Stimulated activated naive CD8-positive, alpha-beta T cell treated with anti-CD3 and anti-CD28 coated beads, Interleukin-15, Interleukin-2, amounts not matched to agents 100 U/mL and 50 U/mL, for 24 hours (primary cell): ENCODE measurements around the gene ZSCAN18.

Experiments used
- ATAC-seq: fragments of 150-1000 bp; cut with Tn5 transposase; one replicate; pipeline ENCODE4 v1.10.0; 2021
- DNase-seq: peaks from one replicate; pipeline ENCODE4 v3.0.0; 2021

ZSCAN18 gene

DNA sequence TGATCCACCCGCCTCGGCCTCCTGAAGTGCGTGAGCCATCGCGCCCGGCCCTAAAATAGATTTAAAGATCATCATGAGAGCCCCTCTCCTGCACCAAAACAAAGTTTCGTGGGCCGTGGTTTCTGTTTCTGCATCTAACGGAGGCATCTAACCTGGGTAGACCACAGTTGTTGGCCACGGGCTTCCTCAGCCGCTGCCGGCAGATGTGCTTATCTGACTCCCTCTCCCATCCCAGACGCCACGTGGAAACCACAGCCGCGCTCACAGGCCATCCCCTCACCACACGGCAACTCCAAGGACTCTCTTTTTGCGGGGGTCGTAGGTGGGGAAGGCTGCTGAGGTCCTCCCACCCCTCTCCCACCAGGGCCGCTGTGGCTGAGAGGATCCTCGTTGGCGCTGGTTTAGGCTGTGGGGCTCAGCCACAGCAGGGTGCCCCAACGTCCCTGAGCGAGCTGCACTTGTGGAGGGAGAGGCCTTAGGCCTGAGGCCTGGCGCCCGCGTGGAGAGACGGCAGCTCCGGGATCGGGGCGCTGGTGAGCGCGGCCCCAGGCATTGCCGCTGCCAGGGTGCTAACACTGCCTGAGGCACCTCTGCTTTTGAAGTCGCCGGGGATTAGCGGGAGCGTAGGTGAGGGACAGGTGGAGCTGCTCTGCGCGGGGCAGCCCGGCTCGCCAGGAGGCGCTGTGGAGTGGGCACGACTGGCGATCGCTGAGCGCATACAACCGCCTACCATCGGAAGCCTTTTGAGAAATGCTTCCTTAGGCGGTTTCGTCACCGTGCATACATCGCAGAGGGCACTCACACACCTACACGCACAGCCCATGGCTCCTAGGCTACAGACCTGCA is 55.3 kb downstream of the ZSCAN18 start:
- DNase-seq, result no peak
- ATAC-seq, result no peak

DNA sequence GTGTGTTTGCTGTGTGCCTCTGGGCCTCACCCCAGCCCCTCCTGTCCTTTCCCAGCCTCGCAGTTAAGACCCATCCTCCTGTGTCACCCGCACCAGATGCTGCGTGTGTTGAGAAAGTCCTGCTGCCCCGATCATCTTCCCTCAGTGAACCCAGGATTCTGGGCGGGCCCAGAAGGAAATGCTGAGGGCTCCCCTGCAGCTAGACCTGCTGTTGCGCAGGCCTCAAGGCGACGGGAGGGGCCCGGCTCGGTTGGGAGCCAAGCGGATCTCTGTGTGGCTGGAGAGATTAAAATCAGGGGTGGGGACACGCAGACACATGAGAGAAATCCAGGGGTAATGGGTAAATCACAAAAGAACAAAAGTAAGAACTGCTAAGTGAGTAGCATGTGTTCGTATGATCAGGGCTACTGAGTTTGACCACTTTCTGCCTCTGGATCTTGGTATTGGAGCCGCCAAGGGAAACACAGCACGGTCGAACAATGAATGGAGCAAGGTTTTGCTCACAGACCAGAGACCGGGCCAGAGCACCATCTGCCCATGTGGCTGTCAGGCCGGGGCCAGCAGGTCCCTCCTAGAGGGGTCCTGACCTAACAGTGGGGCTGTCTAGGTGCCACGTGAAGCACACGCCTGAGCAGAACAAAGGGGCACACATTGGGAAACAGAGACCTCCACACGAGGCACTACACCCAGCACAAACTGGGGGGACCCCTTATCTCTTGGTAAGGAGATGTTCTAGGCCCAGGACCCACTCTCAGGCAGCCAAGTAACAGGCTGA is 57.1 kb downstream of the ZSCAN18 start:
- DNase-seq, result no peak
- no peak for ATAC-seq

- ATAC-seq (no peak), DNase-seq (no peak)
Observed at GRCh38 chr19:58038688-58039204, 59.3 kb downstream of the ZSCAN18 start.

GRCh38 chr19:58037927-58038687 is 59.9 kb downstream of the ZSCAN18 start:
- ATAC-seq, result no peak
- DNase-seq, result no peak

DNA sequence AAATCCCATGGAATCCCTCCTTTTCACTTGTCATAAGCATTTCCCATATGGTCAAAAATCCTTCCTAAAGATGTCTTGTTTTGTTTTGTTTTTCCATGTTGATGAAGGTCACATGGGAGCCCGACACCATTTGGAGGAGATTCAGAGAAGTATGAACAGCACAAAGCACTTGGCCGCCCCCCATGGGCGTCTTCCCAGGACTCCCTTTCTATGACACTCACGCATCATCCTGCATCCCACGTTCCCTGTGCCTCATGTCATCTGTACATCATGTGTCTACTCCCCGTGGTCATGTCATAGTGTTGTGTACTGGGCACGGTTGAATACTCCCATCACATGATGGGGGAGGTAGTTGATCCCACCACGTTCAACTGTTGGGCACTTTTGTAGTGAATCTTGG is 62.2 kb downstream of the ZSCAN18 start:
- no peak for DNase-seq

DNA sequence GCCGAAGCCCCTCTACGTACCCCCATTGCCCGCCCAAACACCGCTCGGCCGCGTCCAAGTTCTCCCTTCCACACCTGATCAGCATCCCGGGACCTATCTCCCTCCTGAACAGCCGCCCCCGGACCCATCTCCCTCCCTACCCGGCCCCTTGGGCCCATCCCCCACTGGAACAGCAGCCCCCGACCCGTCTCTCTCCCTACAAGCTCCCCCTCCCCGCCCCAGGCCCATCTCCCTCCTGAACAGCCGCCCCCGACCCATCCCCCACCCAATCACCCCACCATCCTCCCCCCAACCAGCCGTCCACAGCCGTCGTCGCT is 63.6 kb downstream of the ZSCAN18 start:
- ATAC-seq (no peak), DNase-seq (no peak)

More for the DNA sequence above, 62.2 kb downstream of the ZSCAN18 start:
- no peak for ATAC-seq
